Measurements from ENCODE around the gene MRFAP1L1.

Gene MRFAP1L1

GRCh38 chr4:6715704-6716017 is 6.0 kb upstream of the MRFAP1L1 start:
- DNase-seq, result no peak

- no peak for DNase-seq
These were observed 5.3 kb upstream of the MRFAP1L1 start for GRCh38 chr4:6714954-6715353.

DNA sequence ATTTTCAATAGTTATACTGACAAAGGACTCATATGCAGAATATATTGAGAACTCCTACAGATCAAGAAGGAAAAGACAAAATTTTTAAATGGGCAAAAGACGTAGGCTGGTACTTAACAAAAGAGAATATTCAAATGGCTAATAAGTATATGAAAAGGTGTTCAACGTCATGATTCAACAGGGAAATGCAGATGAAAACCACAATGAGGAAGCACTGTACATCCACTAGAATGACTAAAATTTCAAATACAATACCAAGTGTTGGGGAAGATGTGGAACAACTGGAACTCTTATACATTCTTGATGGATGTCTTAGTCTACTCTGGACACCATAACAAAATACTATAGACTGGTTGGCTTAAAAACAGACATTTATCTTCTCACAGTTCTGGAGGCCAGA is 1.3 kb upstream of the MRFAP1L1 start:
- no peak for DNase-seq

- DNase-seq, result no peak
These were observed 617 bp upstream of the MRFAP1L1 start for GRCh38 chr4:6710282-6710681.

DNA sequence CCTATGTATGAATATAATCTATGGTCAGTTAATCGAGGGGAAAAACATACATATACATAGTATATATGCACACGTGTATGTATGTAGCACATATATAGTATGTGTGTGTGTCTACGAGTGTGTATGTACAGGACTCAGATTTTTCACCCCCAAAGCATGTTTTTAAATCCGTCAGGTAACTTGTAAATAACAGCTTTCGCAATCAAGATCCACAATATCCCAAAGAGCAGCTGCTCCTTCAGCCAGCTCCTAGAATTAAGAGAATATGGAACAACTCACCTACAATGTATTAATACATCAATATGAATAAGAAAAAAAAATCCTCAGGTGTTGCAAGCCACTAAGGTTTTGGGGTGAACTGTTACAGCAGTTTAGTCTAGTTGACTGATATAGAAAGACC is 3.5 kb downstream of the MRFAP1L1 start:
- no peak for DNase-seq

- DNase-seq, result no peak
These were observed 4.0 kb downstream of the MRFAP1L1 start for GRCh38 chr4:6705646-6706045.

DNA sequence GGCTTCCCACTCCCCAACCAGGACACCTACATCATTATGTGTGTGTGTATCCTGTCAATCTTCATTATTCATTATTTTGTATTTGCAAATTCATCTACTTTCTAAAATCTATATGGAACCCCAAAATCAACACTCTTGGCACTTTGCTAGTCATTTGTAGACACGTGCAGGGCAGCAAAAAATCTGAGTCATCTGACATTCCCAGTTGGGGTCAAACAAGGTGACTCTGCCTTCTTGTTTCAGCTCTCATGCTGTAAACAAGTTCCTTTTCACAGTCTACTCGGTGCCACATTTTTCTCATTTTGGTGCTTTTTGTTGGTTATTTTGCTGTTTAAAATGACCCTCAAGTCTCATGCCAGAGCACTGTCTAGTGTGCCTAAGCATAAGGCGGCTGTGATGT is 5.9 kb downstream of the MRFAP1L1 start:
- no peak for DNase-seq

GRCh38 chr4:6702761-6703160 is 6.9 kb downstream of the MRFAP1L1 start:
- no peak for DNase-seq

DNA sequence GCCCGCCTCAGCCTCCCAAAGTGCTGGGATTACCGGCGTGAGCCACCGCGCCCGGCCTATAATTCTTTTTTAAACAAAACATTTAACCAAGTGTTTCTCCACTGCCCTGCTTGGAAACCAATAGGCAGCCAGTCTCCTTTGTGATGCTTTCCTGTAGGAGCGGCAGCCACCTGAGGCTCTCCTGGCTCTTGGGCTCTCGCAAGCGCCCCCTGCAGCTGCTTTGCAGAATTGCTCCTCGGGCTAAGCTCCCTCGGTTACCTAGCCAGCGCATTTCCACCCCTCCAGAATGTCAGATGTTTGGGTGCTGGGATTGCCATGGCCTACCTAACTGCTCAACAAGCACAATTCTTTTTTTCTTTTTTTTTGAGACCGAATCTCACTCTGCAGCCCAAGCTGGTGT is 8.3 kb downstream of the MRFAP1L1 start:
- DNase-seq, result no peak

- no peak for DNase-seq
These were observed 9.8 kb downstream of the MRFAP1L1 start for GRCh38 chr4:6699903-6700302.

GRCh38 chr4:6699388-6699787 is 10.3 kb downstream of the MRFAP1L1 start:
- DNase-seq, result no peak

DNA sequence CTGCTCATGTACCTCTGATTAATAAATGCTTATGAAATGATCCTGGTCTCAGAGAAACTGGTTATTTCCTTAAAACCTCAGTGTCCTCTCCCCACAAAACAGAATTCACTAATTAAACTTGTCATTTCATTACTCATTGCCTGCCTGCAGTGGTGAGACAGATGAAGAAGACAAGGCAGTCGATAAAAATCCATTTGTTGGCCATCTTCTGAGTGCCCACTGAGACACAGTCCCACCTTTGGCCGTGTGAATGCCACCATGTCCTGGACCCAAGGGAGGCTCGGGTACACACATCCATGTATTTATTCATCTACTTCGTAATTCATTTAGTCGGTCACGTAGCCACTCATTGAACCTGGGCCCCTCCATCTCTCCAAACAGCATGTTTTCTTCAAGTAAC is 12.5 kb downstream of the MRFAP1L1 start:
- no peak for DNase-seq

DNA sequence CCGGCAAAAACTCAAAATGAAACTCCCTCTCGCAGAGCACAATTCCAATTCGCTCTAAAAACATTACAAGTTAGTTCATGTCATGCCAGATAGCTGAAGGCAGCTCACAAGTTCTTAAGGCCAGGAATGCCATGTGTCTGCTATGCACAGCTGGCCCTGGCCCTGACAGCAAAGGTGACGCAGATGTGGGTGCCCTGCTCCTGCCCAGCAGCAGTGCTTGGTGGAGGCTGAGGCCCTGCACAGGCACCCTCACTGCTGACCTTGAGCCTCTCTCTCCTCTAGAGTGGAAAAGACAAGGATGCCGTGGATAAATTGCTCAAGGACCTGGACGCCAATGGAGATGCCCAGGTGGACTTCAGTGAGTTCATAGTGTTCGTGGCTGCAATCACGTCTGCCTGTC is 13.1 kb downstream of the MRFAP1L1 start:
- no peak for DNase-seq

GRCh38 chr4:6695660-6696610 is 13.7 kb downstream of the MRFAP1L1 start:
- no peak for DNase-seq

GRCh38 chr4:6694177-6694901 is 15.3 kb downstream of the MRFAP1L1 start:
- DNase-seq, result no peak

- no peak for DNase-seq
These were observed 16.2 kb downstream of the MRFAP1L1 start, which contains the start of gene S100P for GRCh38 chr4:6693231-6694176. S100P (plus strand) TSS chr4:6693878; CDS start chr4:6693933, 55 bp downstream.

GRCh38 chr4:6692806-6693205 is 16.9 kb downstream of the MRFAP1L1 start:
- no peak for DNase-seq

DNA sequence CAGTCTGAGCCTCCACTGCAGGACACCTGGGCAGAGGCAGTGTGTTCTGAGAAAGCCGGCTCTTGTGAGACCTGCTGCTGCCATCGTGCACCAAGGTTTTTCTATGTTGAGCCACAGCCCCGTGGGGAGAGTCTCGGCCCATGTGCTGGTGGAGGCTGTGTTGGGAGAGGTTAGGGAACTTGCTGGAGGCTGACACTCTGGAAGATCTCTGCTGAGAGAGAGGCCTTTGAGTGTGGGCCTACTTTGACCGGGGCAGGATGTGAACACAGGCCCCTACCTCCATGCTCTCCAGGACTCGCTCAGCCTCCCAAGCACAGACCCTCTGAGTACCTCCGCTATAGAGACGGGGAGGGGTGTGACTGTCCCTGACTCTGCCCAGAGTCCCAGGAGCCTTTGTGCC is 17.3 kb downstream of the MRFAP1L1 start:
- no peak for DNase-seq

DNA sequence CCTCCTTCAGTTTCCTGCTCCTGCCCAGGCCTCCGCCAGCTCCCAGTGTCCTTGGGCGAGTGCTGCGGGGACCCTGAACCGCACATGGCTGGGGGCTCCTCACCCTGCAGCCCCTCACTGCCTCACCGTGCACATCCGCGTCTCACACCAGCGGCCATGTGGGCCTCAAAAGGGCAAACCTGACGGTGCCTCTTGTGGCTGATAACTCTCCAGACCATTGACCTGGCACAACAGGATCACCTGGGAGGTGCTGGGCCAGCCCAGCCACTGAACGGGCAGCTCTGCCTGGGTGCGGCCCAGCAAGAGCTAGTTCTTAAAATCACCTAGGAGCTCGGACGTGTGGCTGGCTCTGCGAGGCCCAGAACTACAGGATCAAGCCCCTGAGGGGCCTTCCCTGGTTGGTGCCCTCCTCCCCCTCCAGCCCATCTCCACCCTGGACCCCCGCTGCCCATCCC is 20.1 kb downstream of the MRFAP1L1 start:
- no peak for DNase-seq

DNA sequence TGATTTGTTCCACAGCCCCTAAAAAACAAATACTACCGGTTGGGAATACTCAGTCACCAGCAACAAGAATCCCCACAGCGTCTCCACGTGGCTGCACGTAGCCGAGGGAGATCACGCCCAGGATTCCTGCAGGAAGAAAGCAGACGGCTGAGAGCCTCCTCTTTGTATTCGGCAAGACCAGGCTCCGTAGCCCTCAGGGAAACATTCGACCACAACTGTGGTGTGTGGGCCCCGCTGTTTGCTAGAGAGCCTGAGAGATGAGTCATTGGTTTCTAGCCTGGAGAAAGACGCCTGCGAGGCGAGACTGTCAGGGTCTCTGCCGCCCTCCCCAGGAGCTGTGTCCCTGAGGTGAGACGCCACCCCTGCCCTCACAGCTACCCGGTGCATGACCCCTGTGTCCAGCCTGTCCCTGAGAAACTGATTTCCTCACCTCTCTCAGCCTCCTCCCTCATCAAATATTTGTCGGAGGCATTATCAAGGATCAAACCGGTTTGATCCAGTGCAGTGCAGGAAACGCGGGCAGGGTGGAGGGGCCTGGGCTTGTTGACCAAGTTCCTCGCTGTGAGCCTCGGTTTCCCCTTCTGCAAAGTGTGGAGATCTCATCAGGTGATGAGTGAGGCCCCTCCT is 20.7 kb downstream of the MRFAP1L1 start:
- DNase-seq, result no peak

DNA sequence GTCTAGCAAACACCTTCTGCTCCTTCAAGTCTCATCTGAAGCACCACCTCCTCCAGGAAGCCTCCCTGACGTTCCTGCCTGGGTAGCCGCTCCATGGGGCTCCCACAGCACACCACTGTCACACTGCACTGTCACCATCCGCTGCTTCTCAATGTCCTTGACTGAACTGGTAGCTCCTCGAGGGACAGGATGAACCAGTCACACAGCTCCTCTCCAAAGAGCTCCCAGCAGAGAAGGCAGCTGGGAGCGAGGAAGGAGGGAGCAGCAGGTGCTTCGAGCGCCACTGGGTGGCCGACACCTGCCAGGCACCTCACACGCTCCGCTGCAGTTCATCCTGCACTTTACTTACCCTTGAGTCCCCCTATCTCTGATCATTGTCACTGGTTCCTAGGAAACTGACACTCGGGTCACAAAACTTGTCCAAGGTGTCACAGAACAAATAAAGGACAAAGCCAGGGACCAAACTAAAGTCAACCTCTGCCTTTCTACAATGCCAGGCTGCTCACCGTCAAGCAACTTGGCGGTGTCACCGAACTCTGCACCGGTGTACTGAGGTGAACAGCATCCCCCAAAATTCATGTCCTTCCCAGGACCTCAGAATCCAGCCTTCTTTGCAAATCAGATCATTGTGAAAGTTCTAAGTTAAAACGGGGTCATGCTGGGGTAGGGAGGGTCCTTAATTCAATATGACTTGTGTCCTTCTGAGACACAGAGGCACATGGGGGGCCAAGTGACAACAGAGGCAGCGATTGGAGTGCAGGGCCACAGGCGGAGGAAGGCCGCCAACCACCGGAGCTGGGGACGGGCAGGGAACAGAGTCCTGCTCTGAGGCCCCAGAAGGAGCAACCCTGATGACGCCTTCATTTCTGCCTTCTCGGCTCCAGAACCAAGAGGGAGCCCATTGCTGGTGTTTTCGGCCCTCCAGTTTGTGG is 21.5 kb downstream of the MRFAP1L1 start:
- no peak for DNase-seq

All from NCI-H1436 (cell line).